Measurements from ENCODE around the gene CCDC74A.
"Not testable (repeated sequence)": the region's sequence is repeated elsewhere in the genome, so short reads cannot be mapped to it uniquely, and the experiment has no call there.

Gene CCDC74A

GRCh38 chr2:131544813-131545165 is 17.1 kb downstream of the CCDC74A start:
- H2AFZ ChIP-seq (ENCODE audit: low read length); H3K9me2 ChIP-seq (ENCODE audit: low read depth, low read length); H3K4me3 ChIP-seq (ENCODE audit: low read depth, low read length, poor library complexity, severe bottlenecking); H4K20me1 ChIP-seq (ENCODE audit: insufficient read depth, low read length); H3K36me3 ChIP-seq (ENCODE audit: insufficient read depth, low read length); H3K27ac ChIP-seq (ENCODE audit: low read depth, low read length, poor library complexity, severe bottlenecking); H3K79me2 ChIP-seq (ENCODE audit: insufficient read depth, low read length); H3K9me3 ChIP-seq (ENCODE audit: low read length); H3F3A ChIP-seq (ENCODE audit: insufficient read depth, low read length); H3K27me3 ChIP-seq (ENCODE audit: insufficient read depth, low read length); H3K9ac ChIP-seq (ENCODE audit: low read length); H3K4me2 ChIP-seq (ENCODE audit: low read length); H3K4me1 ChIP-seq (ENCODE audit: insufficient read depth, low read length, severe bottlenecking): not testable (repeated sequence)

- Histone ChIP-seq H3K9me3 (ENCODE audit: low read length) (no peaks in the 10 kb centered on the region), H3K9ac (ENCODE audit: low read length) (no peak overlapping the region), H3K27me3 (ENCODE audit: insufficient read depth, low read length) (no peaks in the 10 kb centered on the region), H3K4me3 (ENCODE audit: low read depth, low read length, poor library complexity, severe bottlenecking) (no peak overlapping the region), H3F3A (ENCODE audit: insufficient read depth, low read length) (no peaks in the 10 kb centered on the region), H3K4me1 (ENCODE audit: insufficient read depth, low read length, severe bottlenecking) (no peaks in the 10 kb centered on the region), H3K27ac (ENCODE audit: low read depth, low read length, poor library complexity, severe bottlenecking) (no peak overlapping the region), H3K4me2 (ENCODE audit: low read length) (no peak overlapping the region), H3K79me2 (ENCODE audit: insufficient read depth, low read length) (no peaks in the 10 kb centered on the region), H3K36me3 (ENCODE audit: insufficient read depth, low read length) (no peaks in the 10 kb centered on the region), H3K9me2 (ENCODE audit: low read depth, low read length) (no peaks in the 10 kb centered on the region), H2AFZ (ENCODE audit: low read length) (no peak overlapping the region), H4K20me1 (ENCODE audit: insufficient read depth, low read length) (no peaks in the 10 kb centered on the region)
- TF ChIP-seq EZH2 (IDR thresholded peaks at IDR 0.05; ENCODE audit: borderline replicate concordance, low read length) (no peak), CTCF (IDR thresholded peaks at IDR 0.05; ENCODE audit: low read length) (no peak)
Measured at GRCh38 chr2:131552871-131553270, 25.2 kb downstream of the CCDC74A start.

- Histone ChIP-seq H3K9ac (ENCODE audit: low read length) (no peak overlapping the region), H3K4me1 (ENCODE audit: insufficient read depth, low read length, severe bottlenecking) (no peaks in the 10 kb centered on the region), H3F3A (ENCODE audit: insufficient read depth, low read length) (no peaks in the 10 kb centered on the region), H3K9me3 (ENCODE audit: low read length) (no peaks in the 10 kb centered on the region), H3K36me3 (ENCODE audit: insufficient read depth, low read length) (no peaks in the 10 kb centered on the region), H3K4me2 (ENCODE audit: low read length) (no peak overlapping the region), H2AFZ (ENCODE audit: low read length) (no peak overlapping the region), H3K9me2 (ENCODE audit: low read depth, low read length) (no peaks in the 10 kb centered on the region), H3K27ac (ENCODE audit: low read depth, low read length, poor library complexity, severe bottlenecking) (no peak overlapping the region), H4K20me1 (ENCODE audit: insufficient read depth, low read length) (no peaks in the 10 kb centered on the region), H3K27me3 (ENCODE audit: insufficient read depth, low read length) (no peaks in the 10 kb centered on the region), H3K79me2 (ENCODE audit: insufficient read depth, low read length) (no peaks in the 10 kb centered on the region), H3K4me3 (ENCODE audit: low read depth, low read length, poor library complexity, severe bottlenecking) (no peak overlapping the region)
- TF ChIP-seq EZH2 (IDR thresholded peaks at IDR 0.05; ENCODE audit: borderline replicate concordance, low read length) (no peak), CTCF (IDR thresholded peaks at IDR 0.05; ENCODE audit: low read length) (no peak)
Measured at GRCh38 chr2:131556998-131557397, 29.3 kb downstream of the CCDC74A start.

- Histone ChIP-seq H3K9me2 (ENCODE audit: low read depth, low read length) (no peaks in the 10 kb centered on the region), H3K9ac (ENCODE audit: low read length) (no peak overlapping the region), H3F3A (ENCODE audit: insufficient read depth, low read length) (no peaks in the 10 kb centered on the region), H3K4me3 (ENCODE audit: low read depth, low read length, poor library complexity, severe bottlenecking) (no peak overlapping the region), H3K79me2 (ENCODE audit: insufficient read depth, low read length) (no peaks in the 10 kb centered on the region), H3K27me3 (ENCODE audit: insufficient read depth, low read length) (no peaks in the 10 kb centered on the region), H3K4me1 (ENCODE audit: insufficient read depth, low read length, severe bottlenecking) (no peaks in the 10 kb centered on the region), H2AFZ (ENCODE audit: low read length) (no peak overlapping the region), H4K20me1 (ENCODE audit: insufficient read depth, low read length) (no peaks in the 10 kb centered on the region), H3K9me3 (ENCODE audit: low read length) (no peaks in the 10 kb centered on the region), H3K4me2 (ENCODE audit: low read length) (no peak overlapping the region), H3K27ac (ENCODE audit: low read depth, low read length, poor library complexity, severe bottlenecking) (no peak overlapping the region), H3K36me3 (ENCODE audit: insufficient read depth, low read length) (no peaks in the 10 kb centered on the region)
- TF ChIP-seq CTCF (IDR thresholded peaks at IDR 0.05; ENCODE audit: low read length) (no peak), EZH2 (IDR thresholded peaks at IDR 0.05; ENCODE audit: borderline replicate concordance, low read length) (no peak)
Measured at GRCh38 chr2:131557558-131558321, 30.1 kb downstream of the CCDC74A start.
